H9 (cell line): Measurements from ENCODE around the gene SGIP1. TPM values are rescaled to one million over a fixed set of nuclear protein-coding genes. Genes with fewer than 3 reads are reported as not detected.
A peak's percentile ranks its signal among the peaks of the same experiment; 100 is the strongest.

Experiments
- DNase-seq: peaks from one replicate; pipeline ENCODE4 v3.0.0-alpha.2; 2017
- H2AFZ ChIP-seq: one replicate; pipeline ENCODE4 v1.6.1; 2013; ENCODE audit warnings: mild to moderate bottlenecking, low read length, control low read depth, moderate library complexity
- H2AK5ac ChIP-seq: 2 replicates; pipeline ENCODE4 v1.6.1; 2013; ENCODE audit warnings: low read length, control low read depth, mixed read lengths; ENCODE audit not compliant: insufficient read length
- H2BK120ac ChIP-seq: one replicate; pipeline ENCODE4 v1.6.1; 2013; ENCODE audit warnings: low read depth, mild to moderate bottlenecking, low read length, control low read depth, inconsistent platforms; ENCODE audit not compliant: poor library complexity, severe bottlenecking
- H2BK12ac ChIP-seq: 2 replicates; pipeline ENCODE4 v1.6.1; 2013; ENCODE audit warnings: low read length, control low read depth, mixed read lengths, low read depth; ENCODE audit not compliant: insufficient read length
- H2BK15ac ChIP-seq: 2 replicates; pipeline ENCODE4 v1.6.1; 2013; ENCODE audit warnings: low read depth, low read length, control low read depth
- H2BK20ac ChIP-seq: one replicate; pipeline ENCODE4 v1.6.1; 2013; ENCODE audit warnings: low read depth, mild to moderate bottlenecking, low read length, control low read depth, inconsistent platforms; ENCODE audit not compliant: poor library complexity, severe bottlenecking
- H2BK5ac ChIP-seq: 2 replicates; pipeline ENCODE4 v1.6.1; 2013; ENCODE audit warnings: low read length, control low read depth, mixed read lengths; ENCODE audit not compliant: insufficient read length
- H3K14ac ChIP-seq: 2 replicates; pipeline ENCODE4 v1.6.1; 2013; ENCODE audit warnings: low read length, control low read depth; ENCODE audit not compliant: insufficient read depth
- H3K18ac ChIP-seq: 2 replicates; pipeline ENCODE4 v1.6.1; 2013; ENCODE audit warnings: low read depth, mild to moderate bottlenecking, mixed read lengths, low read length, control low read depth; ENCODE audit not compliant: insufficient read length
- H3K23ac ChIP-seq: 2 replicates; pipeline ENCODE4 v1.6.1; 2013; ENCODE audit warnings: low read length, control low read depth, mixed read lengths, low read depth; ENCODE audit not compliant: insufficient read length
- H3K23me2 ChIP-seq: 2 replicates; pipeline ENCODE4 v1.6.1; 2013; ENCODE audit warnings: low read depth, mild to moderate bottlenecking, mixed read lengths, low read length, control low read depth; ENCODE audit not compliant: insufficient read length, poor library complexity, severe bottlenecking
- H3K27ac ChIP-seq: 2 replicates; pipeline ENCODE4 v1.5.1; 2013; ENCODE audit warnings: low read length, control low read depth, mixed read lengths, low read depth; ENCODE audit not compliant: insufficient read length
- H3K27me3 ChIP-seq: 2 replicates; pipeline ENCODE4 v1.6.1; 2013; ENCODE audit warnings: low read length, control low read depth, inconsistent platforms; ENCODE audit not compliant: insufficient read depth
- H3K4ac ChIP-seq: 2 replicates; pipeline ENCODE4 v1.6.1; 2013; ENCODE audit warnings: low read depth, mild to moderate bottlenecking, control low read depth, inconsistent platforms, low read length, moderate library complexity
- H3K4me1 ChIP-seq: 2 replicates; pipeline ENCODE4 v1.6.1; 2013; ENCODE audit warnings: low read length, control low read depth, inconsistent platforms; ENCODE audit not compliant: insufficient read depth
- H3K4me2 ChIP-seq: 2 replicates; pipeline ENCODE4 v1.6.1; 2013; ENCODE audit warnings: low read length, control low read depth, mixed read lengths; ENCODE audit not compliant: insufficient read length, insufficient read depth
- H3K56ac ChIP-seq: 2 replicates; pipeline ENCODE4 v1.6.1; 2013; ENCODE audit warnings: low read depth, mild to moderate bottlenecking, mixed read lengths, low read length, control low read depth; ENCODE audit not compliant: insufficient read length
- H3K79me1 ChIP-seq: 2 replicates; pipeline ENCODE4 v1.6.1; 2013; ENCODE audit warnings: low read depth, mild to moderate bottlenecking, moderate library complexity, low read length, control low read depth, inconsistent platforms; ENCODE audit not compliant: insufficient read depth, poor library complexity, severe bottlenecking
- H3K79me2 ChIP-seq: 2 replicates; pipeline ENCODE4 v1.6.1; 2013; ENCODE audit warnings: low read length, control low read depth, inconsistent platforms; ENCODE audit not compliant: insufficient read depth
- H3K9ac ChIP-seq: 2 replicates; pipeline ENCODE4 v1.6.1; 2013; ENCODE audit warnings: low read length, control low read depth, mixed read lengths; ENCODE audit not compliant: insufficient read length; ENCODE audit errors: extremely low read depth
- H3K9me3 ChIP-seq: one replicate; pipeline ENCODE4 v1.6.1; 2013; ENCODE audit warnings: low read depth, low read length, inconsistent platforms; ENCODE audit not compliant: control insufficient read depth
- H3T11ph ChIP-seq: one replicate; pipeline ENCODE4 v1.6.1; 2013; ENCODE audit warnings: mild to moderate bottlenecking, low read length, control low read depth, inconsistent platforms
- H4K20me1 ChIP-seq: one replicate; pipeline ENCODE4 v1.6.1; 2013; ENCODE audit not compliant: control insufficient read depth, insufficient read length, insufficient read depth
- H4K5ac ChIP-seq: 2 replicates; pipeline ENCODE4 v1.6.1; 2013; ENCODE audit warnings: low read depth, mild to moderate bottlenecking, mixed read lengths, low read length, control low read depth; ENCODE audit not compliant: insufficient read length
- H4K8ac ChIP-seq: replicated peaks from 2 replicates; pipeline ENCODE4 v1.6.1; 2013; ENCODE audit warnings: low read length, control low read depth, mixed read lengths, low read depth; ENCODE audit not compliant: insufficient read length
- H4K91ac ChIP-seq: 2 replicates; pipeline ENCODE4 v1.6.1; 2013; ENCODE audit warnings: low read depth, mild to moderate bottlenecking, moderate library complexity, mixed read lengths, low read length, control low read depth; ENCODE audit not compliant: insufficient read length
- H3K27ac Mint-ChIP-seq, 3 experiments: 2 replicates in 2 of 3; 3 replicates in 1 of 3; pipeline ENCODE4 v1.8.0; 2020 to 2021; ENCODE audit warnings: mixed read lengths in 3 of 3, mild to moderate bottlenecking in 1 of 3, moderate library complexity in 1 of 3
- H3K27me3 Mint-ChIP-seq: 2 replicates; pipeline ENCODE4 v1.8.0; 2021; ENCODE audit warnings: low read depth, mild to moderate bottlenecking, moderate library complexity, mixed read lengths
- H3K36me3 Mint-ChIP-seq, 3 experiments: 2 replicates in 2 of 3; 3 replicates in 1 of 3; pipeline ENCODE4 v1.8.0; 2020 to 2021; ENCODE audit warnings: low read depth in 3 of 3, mixed read lengths in 3 of 3; ENCODE audit not compliant: insufficient read depth in 1 of 3
- H3K4me1 Mint-ChIP-seq, 2 experiments: 2 replicates each; pipeline ENCODE4 v1.8.0; 2020; ENCODE audit warnings: mixed read lengths in 2 of 2
- H3K4me3 Mint-ChIP-seq, 2 experiments: 2 replicates in 1 of 2; 3 replicates in 1 of 2; pipeline ENCODE4 v1.8.0; 2020 to 2021; ENCODE audit warnings: mild to moderate bottlenecking in 2 of 2, mixed read lengths in 2 of 2, moderate library complexity in 1 of 2
- H3K9me3 Mint-ChIP-seq, 2 experiments: 2 replicates in 1 of 2; 3 replicates in 1 of 2; pipeline ENCODE4 v1.8.0; 2020; ENCODE audit warnings: mild to moderate bottlenecking in 2 of 2, mixed read lengths in 2 of 2, moderate library complexity in 1 of 2
- WGBS: extraction: QIAGEN DNeasy Blood & Tissue Kit; methylation state at CpG from one replicate; pipeline ENCODE4 v1.1.7; 2013; ENCODE audit warnings: missing lambda C conversion rate, low lambda C conversion rate, mixed read lengths; ENCODE audit not compliant: insufficient read length; ENCODE audit errors: extremely low coverage; 5-methylcytosine and 5-hydroxymethylcytosine counted together
- total RNA-seq: library from RNA; stranded (reverse); gene quantifications from 2 replicates; pipeline ENCODE4 v1.2.1, GENCODE V29; 2021
- TF ChIP-seq, protein P1 (sequence below): fragments of 200-600 bp; sonication (generic); conservative IDR thresholded peaks from 3 replicates; pipeline ENCODE4 v1.8.0; 2021; ENCODE audit warnings: antibody characterized with exemption, mild to moderate bottlenecking

The SGIP1 gene
- total RNA-seq, 1 experiment from 2014 or later: 1.5 TPM

DNA sequence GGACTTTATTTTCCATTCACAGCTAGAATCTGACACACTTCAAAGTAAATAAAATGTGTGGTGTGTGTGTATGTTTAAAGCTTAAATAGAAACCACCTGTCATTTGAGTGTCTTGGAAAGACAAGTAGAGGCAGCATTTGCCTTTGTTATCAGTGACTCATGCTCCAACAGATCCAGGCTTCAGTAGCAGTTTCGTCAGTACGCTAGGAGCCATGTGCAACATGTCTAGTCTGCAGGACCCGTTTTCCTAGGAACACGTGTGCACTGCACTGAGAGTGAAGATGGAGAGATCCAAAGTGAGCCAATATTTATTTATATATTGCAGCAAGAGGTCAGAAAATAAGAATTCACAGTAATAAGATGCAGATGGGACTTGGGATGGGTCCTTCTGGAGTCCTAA, 41.8 kb downstream of the SGIP1 start:
- H3K9me3 Mint-ChIP-seq: no peaks in the 10 kb centered on the region
- TF ChIP-seq, protein P1, sequence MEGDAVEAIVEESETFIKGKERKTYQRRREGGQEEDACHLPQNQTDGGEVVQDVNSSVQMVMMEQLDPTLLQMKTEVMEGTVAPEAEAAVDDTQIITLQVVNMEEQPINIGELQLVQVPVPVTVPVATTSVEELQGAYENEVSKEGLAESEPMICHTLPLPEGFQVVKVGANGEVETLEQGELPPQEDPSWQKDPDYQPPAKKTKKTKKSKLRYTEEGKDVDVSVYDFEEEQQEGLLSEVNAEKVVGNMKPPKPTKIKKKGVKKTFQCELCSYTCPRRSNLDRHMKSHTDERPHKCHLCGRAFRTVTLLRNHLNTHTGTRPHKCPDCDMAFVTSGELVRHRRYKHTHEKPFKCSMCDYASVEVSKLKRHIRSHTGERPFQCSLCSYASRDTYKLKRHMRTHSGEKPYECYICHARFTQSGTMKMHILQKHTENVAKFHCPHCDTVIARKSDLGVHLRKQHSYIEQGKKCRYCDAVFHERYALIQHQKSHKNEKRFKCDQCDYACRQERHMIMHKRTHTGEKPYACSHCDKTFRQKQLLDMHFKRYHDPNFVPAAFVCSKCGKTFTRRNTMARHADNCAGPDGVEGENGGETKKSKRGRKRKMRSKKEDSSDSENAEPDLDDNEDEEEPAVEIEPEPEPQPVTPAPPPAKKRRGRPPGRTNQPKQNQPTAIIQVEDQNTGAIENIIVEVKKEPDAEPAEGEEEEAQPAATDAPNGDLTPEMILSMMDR: no peak

More for the DNA sequence above, 41.8 kb downstream of the SGIP1 start:
- no peak overlapping the region for H3K4me2 ChIP-seq
- H2BK12ac ChIP-seq: no peak overlapping the region
- no peak overlapping the region for H2AK5ac ChIP-seq
- peaks cover 2% of the 10 kb centered on the region; the same call in 1 of the 2 replicates for H3K4me1 ChIP-seq
- H3K4me1 Mint-ChIP-seq: peaks cover 0 to 6% of the 10 kb centered on the region in 2 experiments; a peak in 1 of 4 replicates
- no CpG with 5 or more reads among the region's 4 CpGs for WGBS
- no peak overlapping the region for H4K91ac ChIP-seq
- H3K18ac ChIP-seq: no peak overlapping the region
- no peak overlapping the region for H4K8ac ChIP-seq
- no peak overlapping the region for H2BK20ac ChIP-seq
- no peak overlapping the region for H3K4ac ChIP-seq
- H2BK15ac ChIP-seq: no peak overlapping the region
- no peaks in the 10 kb centered on the region for H3K36me3 Mint-ChIP-seq
- H2BK5ac ChIP-seq: no peak overlapping the region
- H3T11ph ChIP-seq: no peak overlapping the region
- no peaks in the 10 kb centered on the region for H4K20me1 ChIP-seq
- H3K56ac ChIP-seq: no peak overlapping the region
- H3K9ac ChIP-seq: no peak overlapping the region
- no peaks in the 10 kb centered on the region; the same call in 1 of the 2 replicates for H3K27me3 Mint-ChIP-seq
- H3K14ac ChIP-seq: no peak overlapping the region
- H3K4me3 Mint-ChIP-seq: no peak overlapping the region
- no peak overlapping the region for H4K5ac ChIP-seq
- DNase-seq: no peak
- no peaks in the 10 kb centered on the region for H3K9me3 ChIP-seq
- peak overlapping the region in 1 of 3 experiments; percentile 50; a peak in 1 of 7 replicates for H3K27ac Mint-ChIP-seq
- no peaks in the 10 kb centered on the region for H3K23me2 ChIP-seq
- no peaks in the 10 kb centered on the region for H3K79me2 ChIP-seq
- no peak overlapping the region for H2BK120ac ChIP-seq
- no peaks in the 10 kb centered on the region for H3K79me1 ChIP-seq
- H3K27ac ChIP-seq: no peak overlapping the region
- H2AFZ ChIP-seq: no peak overlapping the region
- no peaks in the 10 kb centered on the region for H3K27me3 ChIP-seq
- no peak overlapping the region for H3K23ac ChIP-seq
